Measurements from ENCODE around the gene SLC25A13.
"Not testable (repeated sequence)": the region's sequence is repeated elsewhere in the genome, so short reads cannot be mapped to it uniquely, and the experiment has no call there.

Gene SLC25A13

GRCh38 chr7:96157856-96158255, 164.0 kb downstream of the SLC25A13 start:
- DNase-seq (ENCODE audit: low read depth in 2 of 2): no peak

GRCh38 chr7:96154506-96154905, 167.4 kb downstream of the SLC25A13 start:
- DNase-seq (ENCODE audit: low read depth in 2 of 2): not testable (repeated sequence)

GRCh38 chr7:96152706-96153105, 169.2 kb downstream of the SLC25A13 start:
- DNase-seq (ENCODE audit: low read depth in 2 of 2): no peak

DNA sequence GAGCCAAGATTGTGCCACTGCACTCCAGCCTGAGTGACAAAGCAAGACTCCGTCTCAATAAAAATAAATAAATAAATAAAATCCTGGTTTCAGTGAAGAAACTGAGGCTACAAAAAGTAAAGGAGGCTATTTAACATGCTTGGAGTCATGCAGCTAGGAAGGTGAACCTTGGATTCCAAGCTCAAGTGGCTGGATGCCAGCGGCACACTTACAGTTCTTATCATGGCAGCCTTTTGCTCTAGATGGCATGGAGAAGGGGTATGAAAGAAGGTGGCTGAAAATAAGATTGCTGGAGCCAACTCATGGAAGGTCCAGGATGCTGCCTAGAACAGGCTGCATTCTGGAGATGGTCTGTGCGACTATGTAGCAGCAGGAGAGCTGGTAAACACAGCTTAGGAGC, 170.0 kb downstream of the SLC25A13 start:
- DNase-seq (ENCODE audit: low read depth in 2 of 2): no peak

GRCh38 chr7:96144260-96144526, 177.7 kb downstream of the SLC25A13 start:
- no peak for DNase-seq (ENCODE audit: low read depth in 2 of 2)

DNA sequence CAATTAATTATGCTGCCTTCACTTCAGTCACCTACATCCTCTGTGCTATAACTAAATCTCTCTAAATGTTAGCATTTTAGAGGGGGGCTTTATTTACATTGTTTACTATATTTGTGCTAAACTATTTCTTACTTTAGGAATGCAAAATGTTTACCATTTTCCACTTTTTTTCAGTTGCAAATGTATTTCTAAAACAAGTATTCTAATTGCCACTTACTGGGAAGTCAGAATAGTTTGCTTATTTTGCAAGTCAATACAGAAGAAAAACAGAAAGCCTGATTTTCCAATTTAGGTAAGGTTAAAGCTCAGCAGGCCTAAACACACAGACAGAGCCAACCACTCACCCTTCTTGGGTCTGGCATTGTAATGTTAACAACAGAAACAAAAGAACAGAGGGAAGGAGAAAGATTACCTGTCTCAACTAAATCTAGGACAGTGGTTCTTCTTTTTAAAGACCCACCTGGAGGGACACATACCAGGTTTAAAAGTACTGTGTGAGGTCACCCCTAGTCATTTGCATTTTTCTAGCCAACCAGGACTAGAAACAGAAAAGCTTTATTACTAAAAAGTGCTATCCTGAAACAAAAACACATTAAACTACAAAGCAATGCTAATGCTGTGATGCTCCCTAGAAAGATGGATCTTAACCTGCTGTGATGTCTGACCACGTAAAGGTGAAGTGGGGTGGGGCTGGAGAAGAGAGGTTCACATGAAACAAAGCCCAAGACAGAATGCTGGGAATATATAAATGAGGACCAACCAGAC, 178.2 kb downstream of the SLC25A13 start:
- no peak for DNase-seq (ENCODE audit: low read depth in 2 of 2)

GRCh38 chr7:96136600-96137239, 185.2 kb downstream of the SLC25A13 start:
- DNase-seq (ENCODE audit: low read depth in 2 of 2): no peak

DNA sequence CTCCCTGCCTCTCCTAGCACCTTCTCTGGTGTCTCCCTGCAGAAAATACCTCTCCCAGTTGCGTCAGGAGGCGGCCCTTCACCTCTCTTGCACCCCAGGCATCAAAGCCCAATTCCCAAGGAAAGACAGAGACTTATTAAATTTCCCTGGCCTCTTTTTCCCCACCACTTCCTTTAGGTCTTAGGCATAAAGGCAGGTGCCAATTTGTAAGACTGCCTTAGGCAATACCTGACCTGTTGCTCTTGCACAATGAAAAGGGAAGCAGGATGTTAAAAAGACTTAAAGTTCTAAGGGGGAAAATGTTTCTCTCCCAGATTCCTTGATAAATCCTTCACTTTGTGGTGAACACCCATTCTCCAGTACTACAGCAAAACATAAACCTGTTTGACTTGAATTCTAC, 186.7 kb downstream of the SLC25A13 start:
- no peak for DNase-seq (ENCODE audit: low read depth in 2 of 2)

- DNase-seq (ENCODE audit: low read depth in 2 of 2): no peak
Measured at GRCh38 chr7:96131525-96131924, 190.4 kb downstream of the SLC25A13 start.

DNA sequence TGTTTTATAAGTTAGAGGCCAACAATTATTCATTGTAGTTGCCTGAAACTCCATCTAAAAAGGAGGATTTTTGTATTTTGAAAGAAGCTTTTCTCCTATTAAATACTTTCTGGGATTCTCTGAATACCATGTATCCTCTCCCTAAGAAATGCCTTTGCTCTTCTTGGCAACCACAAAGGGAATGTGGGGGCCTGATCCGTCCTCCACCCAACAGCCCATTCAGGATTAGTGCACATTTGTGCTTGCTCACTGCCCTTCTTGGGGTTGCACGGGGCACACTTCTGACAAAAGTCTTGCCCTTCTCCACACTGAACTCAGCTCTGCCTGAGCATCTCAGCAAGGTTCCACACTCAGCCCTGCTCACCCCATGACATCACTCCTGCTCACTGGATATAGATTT, 194.2 kb downstream of the SLC25A13 start:
- no peak for DNase-seq (ENCODE audit: low read depth in 2 of 2)

DNA sequence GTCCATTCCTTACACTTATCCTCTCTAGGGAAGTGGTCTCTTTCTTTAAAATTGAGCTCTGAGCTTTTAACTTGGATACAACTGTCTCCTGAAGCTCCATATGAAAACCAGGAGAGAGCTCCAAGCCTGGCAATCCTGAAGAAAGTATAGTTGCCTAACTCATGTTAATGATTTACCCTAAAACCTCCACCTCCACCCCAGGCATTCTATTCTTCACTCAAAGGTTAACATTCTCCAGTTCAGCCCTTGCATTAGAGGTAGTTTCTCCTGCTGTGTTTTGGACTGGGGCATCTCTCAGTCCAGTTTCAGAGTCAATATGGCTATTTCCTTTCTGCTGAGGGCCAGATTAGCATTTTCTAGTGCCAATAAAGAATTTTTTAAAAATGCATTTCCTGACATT, 195.5 kb downstream of the SLC25A13 start:
- DNase-seq (ENCODE audit: low read depth in 2 of 2): no peak

- no peak for DNase-seq (ENCODE audit: low read depth in 2 of 2)
Measured at GRCh38 chr7:96122746-96123145, 199.2 kb downstream of the SLC25A13 start.

DNA sequence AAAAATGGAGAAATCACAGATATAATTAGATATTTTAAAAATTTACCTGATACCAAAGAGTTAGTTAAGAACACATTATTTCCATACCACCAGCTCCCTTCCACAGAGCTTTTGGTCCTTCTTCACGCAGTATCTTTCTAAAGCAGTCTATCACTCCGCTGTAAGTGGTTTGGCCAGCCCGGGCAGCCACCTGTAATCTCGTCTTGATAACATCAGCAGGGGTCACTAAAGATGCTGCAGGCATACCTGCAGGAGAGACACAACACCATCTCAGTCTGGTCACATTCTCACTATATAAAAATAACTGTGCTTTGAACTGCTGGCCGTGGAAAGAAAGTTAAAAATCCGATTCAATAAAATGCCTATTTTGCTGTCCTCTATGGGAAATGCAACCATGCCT, 200.1 kb downstream of the SLC25A13 start:
- no peak for DNase-seq (ENCODE audit: low read depth in 2 of 2)

GRCh38 chr7:96120445-96121225, 201.3 kb downstream of the SLC25A13 start:
- no peak for DNase-seq (ENCODE audit: low read depth in 2 of 2)

DNA sequence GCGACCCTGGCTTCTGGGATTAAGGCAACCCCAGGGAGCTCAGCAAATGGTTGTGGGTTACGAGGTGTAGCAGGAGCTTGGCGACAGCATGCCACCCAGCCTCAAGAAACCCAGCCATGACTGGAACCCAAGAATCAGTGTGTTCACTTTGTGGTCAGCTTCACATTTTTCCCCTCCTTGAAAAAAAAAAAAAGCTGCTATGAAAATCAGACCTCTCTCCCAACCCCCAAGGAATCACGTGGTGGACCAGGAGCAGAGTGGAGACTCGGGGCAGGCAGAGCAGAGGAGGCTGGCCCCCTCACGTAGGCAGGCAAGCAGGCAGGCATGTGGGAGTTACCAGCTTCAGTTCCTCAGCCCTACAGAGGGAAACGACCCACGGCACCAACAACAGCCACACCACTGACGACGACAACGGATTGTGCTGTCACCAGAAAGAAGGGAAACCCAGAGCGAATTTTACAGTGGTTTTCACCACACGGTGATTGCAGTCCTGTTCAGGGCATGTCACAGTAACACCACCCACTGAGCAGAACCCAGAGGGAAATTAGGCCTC, 203.4 kb downstream of the SLC25A13 start:
- no peak for DNase-seq (ENCODE audit: low read depth in 2 of 2)

DNA sequence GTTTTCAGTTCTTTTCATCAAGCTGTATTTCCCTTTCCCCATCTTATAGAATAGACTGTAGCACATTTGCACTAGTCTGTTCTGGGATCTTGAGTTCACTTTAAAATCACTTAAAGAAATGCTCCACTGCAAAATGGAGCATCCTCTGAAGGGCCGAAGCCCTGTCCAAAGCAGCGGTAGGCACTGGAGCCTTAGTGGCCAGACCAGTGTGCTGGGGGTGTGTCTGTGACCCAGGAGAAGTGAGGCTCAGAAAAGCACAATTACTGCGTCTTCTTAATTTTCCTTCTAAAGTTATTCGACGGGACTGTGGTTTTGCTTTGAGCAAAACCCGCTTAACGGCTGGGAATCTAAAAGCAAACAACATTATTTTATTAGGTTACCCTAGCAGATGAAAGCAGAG, 205.7 kb downstream of the SLC25A13 start:
- DNase-seq (ENCODE audit: low read depth in 2 of 2): no peak

DNA sequence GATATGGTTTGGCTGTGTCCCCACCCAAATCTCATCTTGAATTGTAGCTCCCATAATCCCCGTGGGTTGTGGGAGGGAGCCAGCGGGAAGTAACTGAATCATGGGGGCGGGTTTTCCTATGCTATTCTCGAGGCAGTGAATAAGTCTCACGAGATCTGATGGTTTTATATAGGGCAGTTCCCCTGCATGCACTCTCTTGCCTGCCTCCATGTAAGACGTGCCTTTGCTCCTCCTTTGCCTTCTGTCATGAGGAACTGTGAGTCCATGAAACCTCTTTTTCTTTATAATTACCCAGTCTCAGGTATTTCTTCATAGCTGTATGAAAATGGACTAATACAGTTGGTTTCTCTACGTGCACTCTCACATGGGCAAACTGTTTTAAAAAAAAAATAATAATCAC, 207.7 kb downstream of the SLC25A13 start:
- no peak for DNase-seq (ENCODE audit: low read depth in 2 of 2)

DNA sequence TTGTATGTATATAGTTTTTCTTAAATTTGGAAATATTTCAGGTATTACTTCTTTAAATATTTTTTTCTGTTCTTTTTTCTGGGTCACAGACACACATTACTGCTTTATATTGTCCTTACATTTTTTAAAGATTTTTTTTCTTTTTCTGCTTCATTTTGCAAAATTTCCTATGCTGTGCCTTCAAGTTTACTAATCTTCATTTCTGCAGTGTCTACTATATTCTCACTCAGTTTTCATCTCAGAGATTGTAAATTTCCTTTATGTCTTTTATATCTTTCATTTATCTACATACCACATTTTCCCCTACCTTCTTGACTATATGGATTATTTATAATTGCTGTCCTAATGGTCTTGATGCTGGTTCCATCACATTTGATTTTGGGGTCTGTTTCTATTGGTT, 210.5 kb downstream of the SLC25A13 start:
- no peak for DNase-seq (ENCODE audit: low read depth in 2 of 2)

GRCh38 chr7:96104984-96105383, 216.9 kb downstream of the SLC25A13 start:
- no peak for DNase-seq (ENCODE audit: low read depth in 2 of 2)

GRCh38 chr7:96102096-96102811, 219.6 kb downstream of the SLC25A13 start:
- no peak for DNase-seq (ENCODE audit: low read depth in 2 of 2)

- DNase-seq (ENCODE audit: low read depth in 2 of 2): no peak
Measured at GRCh38 chr7:96100737-96101136, 221.2 kb downstream of the SLC25A13 start.

DNA sequence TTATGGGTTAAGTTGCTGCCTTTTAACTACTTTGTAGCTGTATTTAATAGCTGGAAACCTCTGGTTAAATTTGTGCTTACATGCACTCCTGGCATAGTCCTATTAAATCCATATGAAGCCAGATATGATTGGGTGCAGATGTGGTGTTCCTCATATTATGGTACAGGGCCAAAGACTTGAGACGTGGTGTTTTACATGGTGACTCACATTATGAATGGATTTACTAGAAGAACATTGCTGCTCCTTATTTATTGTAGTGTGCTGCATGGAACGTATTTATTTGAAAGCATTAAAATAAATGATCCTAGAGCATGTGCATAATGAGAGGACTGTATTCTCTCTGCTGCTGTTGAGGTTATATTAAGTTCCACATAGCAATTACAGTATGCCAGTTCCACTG, 224.1 kb downstream of the SLC25A13 start:
- DNase-seq (ENCODE audit: low read depth in 2 of 2): no peak
